Esophagus squamous epithelium (tissue), 4 donors: ENCODE results near the gene FIGNL2.

ENCODE experiments used
- CTCF ChIP-seq, 6 experiments: fragments of 450-650 bp in 4 of 6; fragments of 200-600 bp in 2 of 6; sonication (generic) in 2 of 6; IDR thresholded peaks; one replicate each; pipeline ENCODE4 v1.5.1; 2016 to 2019; ENCODE audit warnings: antibody characterized with exemption in 6 of 6, mild to moderate bottlenecking in 4 of 6, moderate library complexity in 4 of 6
- POLR2A ChIP-seq, 4 donors: fragments of 450-650 bp; IDR thresholded peaks; one replicate each; pipeline ENCODE4 v1.6.1; 2017; ENCODE audit warnings: antibody characterized with exemption in 4 of 4, mild to moderate bottlenecking in 4 of 4, moderate library complexity in 3 of 4

GRCh38 chr12:51873251-51873994 is 24.9 kb upstream of the FIGNL2 start:
- no peak for TF ChIP-seq CTCF (IDR thresholded peaks at IDR 0.05)
- no peak for TF ChIP-seq POLR2A (IDR thresholded peaks at IDR 0.05)
